SH-SY5Y (cell line): Measurements from ENCODE around the gene PTAFR.

Experiments used
- GATA2 ChIP-seq: IDR thresholded peaks from 2 replicates; pipeline ENCODE4 v1.6.1; 2011; ENCODE audit warnings: mild to moderate bottlenecking, low read depth, low read length
- GATA3 ChIP-seq: IDR thresholded peaks from 2 replicates; pipeline ENCODE4 v1.6.1; 2011; ENCODE audit warnings: low read depth, mild to moderate bottlenecking, low read length, moderate library complexity

DNA sequence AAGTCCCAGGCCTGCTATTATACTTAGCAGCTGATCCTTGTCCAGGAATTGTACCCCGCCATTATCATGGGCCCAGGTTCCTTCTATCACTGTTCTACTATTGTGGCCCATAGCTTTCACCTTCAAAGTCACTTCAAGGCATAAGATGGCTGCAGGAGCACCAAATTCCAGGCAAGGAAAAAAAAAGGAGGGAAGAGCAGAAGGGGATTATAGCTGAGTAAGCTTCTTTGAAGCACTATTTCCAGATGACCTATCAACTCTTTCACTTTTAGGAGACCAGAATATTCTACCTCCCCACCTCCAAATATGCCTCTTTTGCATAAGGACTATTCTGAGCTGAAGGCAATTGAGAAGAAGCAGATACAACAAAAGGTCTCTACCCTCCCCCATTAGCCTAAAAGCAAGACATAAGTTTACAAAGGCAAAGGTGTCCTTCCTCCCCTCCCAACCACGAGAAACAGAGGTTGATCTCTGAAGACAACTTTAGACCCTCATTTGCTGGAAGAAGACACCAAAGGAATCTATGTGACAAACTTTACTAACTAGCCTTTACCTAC lies 41.8 kb downstream of the PTAFR start:
- TF ChIP-seq GATA2 (no peak), GATA3 (no peak)
